Left kidney (tissue), 8 donors: ENCODE results near the gene CFAP141. TPM values are rescaled to one million over a fixed set of nuclear protein-coding genes. Genes with fewer than 3 reads are reported as not detected.
"Not testable (repeated sequence)": the region's sequence is repeated elsewhere in the genome, so short reads cannot be mapped to it uniquely, and the experiment has no call there.

Source experiments
- DNase-seq: peaks from one replicate; pipeline ENCODE4 v3.0.0-alpha.2; 2013
- long read RNA-seq, 8 donors: transcript quantifications; one replicate each; lab custom pipeline, GENCODE V29; 2026
- polyA plus RNA-seq: library from polyadenylated mRNA; unstranded; fragments of 120-200 nt; gene quantifications from one replicate; pipeline ENCODE4 v1.2.1, GENCODE V29; 2013; ENCODE audit not compliant: insufficient read length

Gene CFAP141
- not detected for polyA plus RNA-seq
- long read RNA-seq, donor 1 = 0 reads
- long read RNA-seq, donor 2 = 0 reads
- long read RNA-seq, donor 3 = 0 reads
- long read RNA-seq, donor 4 = 0 reads
- long read RNA-seq, donor 5 = 0 reads
- long read RNA-seq, donor 6 = 0 reads
- long read RNA-seq, donor 7 = 0 reads
- long read RNA-seq, donor 8 = 0 reads

- no peak for DNase-seq
These were observed at the start of gene CFAP141 for GRCh38 chr1:154206196-154206595. Gene CFAP141, minus strand, starts transcription at chr1:154206333. Its CDS starts 26 bp downstream, at chr1:154206307.

- no peak for DNase-seq
These were observed 47.5 kb upstream of the CFAP141 start for GRCh38 chr1:154253671-154254070.

- no peak for DNase-seq
These were observed 35.7 kb upstream of the CFAP141 start for GRCh38 chr1:154241703-154242351.

GRCh38 chr1:154240294-154240833, 34.2 kb upstream of the CFAP141 start:
- DNase-seq = no peak

- no peak for DNase-seq
These were observed 33.4 kb upstream of the CFAP141 start for GRCh38 chr1:154239491-154239890.

- no peak for DNase-seq
These were observed 31.9 kb upstream of the CFAP141 start for GRCh38 chr1:154237880-154238506.

GRCh38 chr1:154237435-154237834, 31.3 kb upstream of the CFAP141 start:
- no peak for DNase-seq

- DNase-seq = no peak
These were observed 30.7 kb upstream of the CFAP141 start for GRCh38 chr1:154236855-154237254.

GRCh38 chr1:154233127-154233526, 27.0 kb upstream of the CFAP141 start:
- DNase-seq = not testable (repeated sequence)

GRCh38 chr1:154231112-154231511, 25.0 kb upstream of the CFAP141 start:
- not testable (repeated sequence) for DNase-seq

GRCh38 chr1:154225370-154225769, 19.2 kb upstream of the CFAP141 start:
- DNase-seq = no peak

GRCh38 chr1:154223621-154224020, 17.5 kb upstream of the CFAP141 start:
- DNase-seq = no peak

GRCh38 chr1:154222918-154223317, 16.8 kb upstream of the CFAP141 start:
- DNase-seq = no peak

- DNase-seq = no peak
These were observed 16.4 kb upstream of the CFAP141 start for GRCh38 chr1:154222518-154222917.

- DNase-seq = peak; percentile 50
These were observed 15.3 kb upstream of the CFAP141 start for GRCh38 chr1:154221278-154222001.

- no peak for DNase-seq
These were observed 14.8 kb upstream of the CFAP141 start for GRCh38 chr1:154220970-154221277.

GRCh38 chr1:154220071-154220969, 14.2 kb upstream of the CFAP141 start, which contains the start of gene UBAP2L:
Gene UBAP2L, plus strand, starts transcription at chr1:154220955. Its CDS starts 4,169 bp downstream, at chr1:154225124.
- DNase-seq = peak; percentile 99

- peak; percentile 18 for DNase-seq
These were observed 13.4 kb upstream of the CFAP141 start for GRCh38 chr1:154219541-154219940.

GRCh38 chr1:154218545-154218944, 12.4 kb upstream of the CFAP141 start:
- DNase-seq = no peak

GRCh38 chr1:154213274-154213673, 7.1 kb upstream of the CFAP141 start:
- no peak for DNase-seq

GRCh38 chr1:154212083-154212482, 6.0 kb upstream of the CFAP141 start:
- no peak for DNase-seq
